ENCODE results near the gene IDH3G. TPM values are rescaled to one million over a fixed set of nuclear protein-coding genes. Genes with fewer than 3 reads are reported as not detected.

The IDH3G gene
- total RNA-seq, 1 donor from 2014 or later, result 51.5 TPM

- DNase-seq (ENCODE audit: low spot score), result no peak
Measured at GRCh38 chrX:153773741-153774575, 20.2 kb downstream of the IDH3G start.

- DNase-seq (ENCODE audit: low spot score), result no peak
Measured at GRCh38 chrX:153773218-153773611, 21.0 kb downstream of the IDH3G start.

- no peak for DNase-seq (ENCODE audit: low spot score)
Measured at GRCh38 chrX:153772316-153773217, 21.6 kb downstream of the IDH3G start.

GRCh38 chrX:153771415-153772315, 22.5 kb downstream of the IDH3G start:
- DNase-seq (ENCODE audit: low spot score), result no peak

GRCh38 chrX:153770601-153771414, 23.4 kb downstream of the IDH3G start:
- DNase-seq (ENCODE audit: low spot score), result no peak

GRCh38 chrX:153769865-153770600, 24.1 kb downstream of the IDH3G start:
- no peak for DNase-seq (ENCODE audit: low spot score)

GRCh38 chrX:153769158-153769864, 24.9 kb downstream of the IDH3G start:
- no peak for DNase-seq (ENCODE audit: low spot score)

GRCh38 chrX:153768311-153769157, 25.6 kb downstream of the IDH3G start:
- no peak for DNase-seq (ENCODE audit: low spot score)

GRCh38 chrX:153767674-153768055, 26.5 kb downstream of the IDH3G start:
- no peak for DNase-seq (ENCODE audit: low spot score)

- DNase-seq (ENCODE audit: low spot score), result no peak
Measured at GRCh38 chrX:153766871-153767673, 27.1 kb downstream of the IDH3G start.

GRCh38 chrX:153766098-153766817, 27.9 kb downstream of the IDH3G start:
- DNase-seq (ENCODE audit: low spot score), result no peak

- DNase-seq (ENCODE audit: low spot score), result no peak
Measured at GRCh38 chrX:153765138-153766079, 28.8 kb downstream of the IDH3G start.

GRCh38 chrX:153764786-153765137, 29.4 kb downstream of the IDH3G start:
- DNase-seq (ENCODE audit: low spot score), result no peak

- DNase-seq (ENCODE audit: low spot score), result peak; percentile 81
Measured at GRCh38 chrX:153763989-153764755, 30.0 kb downstream of the IDH3G start, which contains the start of gene PLXNB3. Gene PLXNB3 (plus strand): TSS chrX:153764249. CDS start chrX:153765536, 1,287 bp downstream.
